Keratinocyte (primary cell): ENCODE results near the gene POU6F2.

ENCODE experiments used
- EZH2 ChIP-seq: IDR thresholded peaks from one replicate; pipeline ENCODE4 v1.6.1; 2012; ENCODE audit warnings: inconsistent platforms, mild to moderate bottlenecking, low read length, moderate library complexity
- TF ChIP-seq, protein P1 (sequence below), 3 experiments: IDR thresholded peaks in 1 of 3; conservative IDR thresholded peaks in 1 of 3; optimal IDR thresholded peaks in 1 of 3; 2 replicates in 2 of 3; 3 replicates in 1 of 3; pipeline versions ENCODE3 to v1.5.1; 2011; ENCODE audit warnings: low read length in 3 of 3, mild to moderate bottlenecking in 3 of 3, moderate library complexity in 2 of 3, control low read depth in 1 of 3, inconsistent platforms in 1 of 3; ENCODE audit not compliant: insufficient read depth in 2 of 3; ENCODE audit errors: extremely low read depth in 1 of 3

DNA sequence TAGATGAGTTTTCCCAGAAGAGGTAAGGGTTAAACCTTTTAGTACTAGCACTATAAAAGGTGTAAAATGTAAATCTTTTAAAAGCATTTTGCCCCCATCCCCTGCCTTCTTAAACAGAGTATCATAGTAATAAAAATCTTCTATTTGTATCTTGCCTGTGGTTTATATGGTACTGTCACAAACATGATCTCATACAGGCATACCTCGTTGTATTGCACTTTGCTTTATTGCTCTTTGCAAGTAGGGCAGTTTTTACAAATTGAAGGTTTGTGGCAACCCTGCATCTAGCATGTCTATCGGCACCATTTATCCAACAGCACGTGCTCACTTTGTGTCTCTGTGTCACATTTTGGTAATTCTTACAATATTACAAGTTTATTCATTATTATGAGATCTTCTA is 389.7 kb downstream of the POU6F2 start:
- TF ChIP-seq, protein P1, sequence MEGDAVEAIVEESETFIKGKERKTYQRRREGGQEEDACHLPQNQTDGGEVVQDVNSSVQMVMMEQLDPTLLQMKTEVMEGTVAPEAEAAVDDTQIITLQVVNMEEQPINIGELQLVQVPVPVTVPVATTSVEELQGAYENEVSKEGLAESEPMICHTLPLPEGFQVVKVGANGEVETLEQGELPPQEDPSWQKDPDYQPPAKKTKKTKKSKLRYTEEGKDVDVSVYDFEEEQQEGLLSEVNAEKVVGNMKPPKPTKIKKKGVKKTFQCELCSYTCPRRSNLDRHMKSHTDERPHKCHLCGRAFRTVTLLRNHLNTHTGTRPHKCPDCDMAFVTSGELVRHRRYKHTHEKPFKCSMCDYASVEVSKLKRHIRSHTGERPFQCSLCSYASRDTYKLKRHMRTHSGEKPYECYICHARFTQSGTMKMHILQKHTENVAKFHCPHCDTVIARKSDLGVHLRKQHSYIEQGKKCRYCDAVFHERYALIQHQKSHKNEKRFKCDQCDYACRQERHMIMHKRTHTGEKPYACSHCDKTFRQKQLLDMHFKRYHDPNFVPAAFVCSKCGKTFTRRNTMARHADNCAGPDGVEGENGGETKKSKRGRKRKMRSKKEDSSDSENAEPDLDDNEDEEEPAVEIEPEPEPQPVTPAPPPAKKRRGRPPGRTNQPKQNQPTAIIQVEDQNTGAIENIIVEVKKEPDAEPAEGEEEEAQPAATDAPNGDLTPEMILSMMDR (optimal IDR thresholded peaks at IDR 0.05 in 1 of 3, IDR thresholded peaks at IDR 0.05 in 1 of 3, conservative IDR thresholded peaks at IDR 0.05 in 1 of 3; ENCODE audit: extremely low read depth in 1 of 3, insufficient read depth in 2 of 3, low read length in 3 of 3) = no peak
- TF ChIP-seq EZH2 = no peak
